Retina (tissue), 1 donor: Measurements from ENCODE around the gene ZFP14.

Experiments
- DNase-seq: peaks from one replicate; pipeline ENCODE4 v3.0.0-alpha.2; 2016

The ZFP14 gene

DNA sequence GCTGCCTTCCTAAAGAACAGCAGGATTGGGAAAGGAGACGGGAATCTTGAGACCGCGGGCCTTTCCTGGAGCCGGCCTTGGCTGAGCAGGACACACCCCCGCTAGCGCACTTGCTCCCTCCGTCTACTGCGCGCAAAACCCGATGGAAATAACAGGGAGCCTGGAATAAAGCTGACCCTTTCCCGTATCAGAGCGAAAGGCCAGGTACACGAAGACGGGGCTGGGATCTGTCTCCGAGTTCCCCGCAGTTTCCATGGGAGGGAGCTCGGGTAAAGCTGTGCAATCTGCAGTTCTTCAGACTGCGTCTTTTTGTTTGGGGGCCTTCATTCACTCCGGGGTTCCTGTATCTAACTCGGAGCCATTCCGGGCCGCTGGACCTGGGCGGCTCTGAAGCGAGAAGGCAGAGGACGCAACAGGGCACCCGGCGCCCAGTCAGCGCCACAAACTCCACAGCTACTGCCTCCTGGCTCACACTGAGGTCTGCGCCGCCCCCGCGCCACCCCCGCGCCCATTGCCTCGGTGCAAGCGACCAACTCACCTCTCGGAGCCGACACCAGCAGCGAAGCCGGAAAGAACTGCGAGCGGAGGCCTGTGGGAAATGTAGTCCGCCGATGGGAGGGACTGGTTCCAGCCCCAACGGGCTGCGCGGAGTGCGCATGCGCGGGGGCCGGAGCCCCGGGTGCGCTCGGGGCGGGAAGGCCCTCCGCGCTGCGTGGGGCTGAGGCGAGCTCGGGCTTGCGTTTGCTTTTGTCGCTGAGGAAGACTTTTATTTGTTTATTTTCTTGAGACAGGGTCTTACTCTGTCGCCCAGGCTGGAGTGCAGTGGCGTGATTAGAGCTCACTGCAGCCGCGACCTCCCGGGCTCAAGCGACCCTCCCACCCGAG, at the start of gene ZFP14:
ZFP14 (minus strand) TSS at position 577 of the 885 bp plus-strand sequence. CDS start 11,309 bp downstream, outside the sequence.
- peak; percentile 99 for DNase-seq

DNA sequence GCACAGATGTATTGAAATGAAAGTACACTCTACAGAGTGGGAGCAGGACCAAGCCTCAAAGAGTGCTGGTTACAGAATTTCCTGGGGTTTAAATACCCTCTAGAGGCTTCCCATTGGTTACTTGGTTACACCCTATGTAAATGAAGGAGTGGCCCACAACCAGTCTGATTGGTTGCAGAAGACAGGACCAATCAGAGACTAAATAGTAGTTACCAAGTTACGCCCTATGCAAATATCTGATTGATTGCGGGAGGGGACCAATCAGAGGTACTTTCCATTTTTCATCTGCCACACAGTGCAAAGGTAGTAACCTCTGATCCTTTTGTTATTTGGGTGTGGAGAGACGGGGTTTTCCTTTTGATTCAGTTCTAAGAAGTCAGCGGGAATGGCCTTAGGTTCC, 44.9 kb upstream of the ZFP14 start:
- no peak for DNase-seq

DNA sequence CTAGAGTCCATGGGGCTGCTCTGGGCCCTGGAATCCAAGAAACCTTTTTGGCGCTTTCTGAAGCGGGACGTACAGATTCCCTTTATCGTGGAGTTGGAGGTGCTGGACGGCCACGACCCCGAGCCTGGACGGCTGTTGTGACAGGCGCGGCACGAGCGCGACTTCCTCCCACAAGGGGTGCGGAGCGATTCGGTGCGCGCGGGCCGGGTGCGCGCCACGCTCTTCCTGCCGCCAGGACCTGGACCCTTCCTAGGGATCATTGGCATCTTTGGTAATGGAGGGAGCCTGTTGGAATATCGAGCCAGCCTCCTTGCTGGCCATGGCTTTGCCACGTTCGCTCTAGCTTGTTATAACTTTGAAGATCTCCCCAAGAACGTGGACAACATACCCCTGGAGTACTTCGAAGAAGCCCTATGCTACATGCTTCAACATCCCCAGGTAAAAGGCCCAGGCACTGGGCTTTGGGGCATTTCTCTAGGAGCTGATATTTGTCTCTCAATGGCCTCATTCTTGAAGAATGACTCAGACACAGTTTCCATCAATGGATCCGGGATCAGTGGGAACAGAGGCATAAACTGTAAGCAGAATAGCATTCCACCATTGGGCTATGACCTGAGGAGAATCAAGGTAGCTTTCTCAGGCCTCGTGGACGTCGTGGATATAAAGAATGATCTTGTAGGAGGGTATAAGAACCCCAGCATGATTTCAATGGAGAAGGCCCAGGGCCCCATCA, 42.9 kb upstream of the ZFP14 start:
- DNase-seq = no peak

DNA sequence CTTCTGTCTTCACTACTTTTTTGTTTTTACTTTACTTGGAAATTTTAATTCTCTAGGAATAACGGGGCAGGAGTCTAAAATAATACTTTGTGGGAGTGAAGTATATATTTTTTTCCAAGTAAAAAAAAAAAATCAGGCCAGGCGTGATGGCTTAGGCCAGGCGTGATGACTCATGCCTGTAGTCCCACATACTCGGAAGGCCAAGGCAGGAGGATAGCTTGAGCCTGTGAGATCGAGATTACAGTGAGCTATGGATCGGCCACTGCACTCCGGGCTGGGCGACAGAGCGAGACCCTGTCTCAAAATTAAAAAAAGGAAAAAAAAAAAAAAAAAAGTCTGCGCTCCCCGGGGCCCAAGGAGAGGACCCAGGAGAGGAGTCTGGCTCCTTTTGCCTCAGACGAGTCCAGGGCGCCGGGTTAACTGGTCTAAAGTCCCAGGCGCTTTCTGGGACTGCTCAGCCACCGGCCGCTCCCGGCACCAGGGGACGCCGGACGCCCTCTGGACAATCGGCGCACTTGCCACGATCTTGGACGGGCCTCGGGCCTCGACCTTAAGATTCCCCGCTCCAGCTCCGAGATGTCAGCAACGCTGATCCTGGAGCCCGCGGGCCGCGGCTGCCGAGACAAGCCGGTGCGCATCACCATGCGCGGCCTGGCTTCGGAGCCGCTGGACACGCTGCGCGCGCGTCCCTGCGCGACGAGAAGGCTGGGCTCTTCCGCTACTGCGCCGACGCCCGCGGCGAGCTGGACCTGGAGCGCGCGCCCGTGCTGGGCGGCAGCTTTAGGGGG, 42.2 kb upstream of the ZFP14 start:
- peak; percentile 92 for DNase-seq

DNA sequence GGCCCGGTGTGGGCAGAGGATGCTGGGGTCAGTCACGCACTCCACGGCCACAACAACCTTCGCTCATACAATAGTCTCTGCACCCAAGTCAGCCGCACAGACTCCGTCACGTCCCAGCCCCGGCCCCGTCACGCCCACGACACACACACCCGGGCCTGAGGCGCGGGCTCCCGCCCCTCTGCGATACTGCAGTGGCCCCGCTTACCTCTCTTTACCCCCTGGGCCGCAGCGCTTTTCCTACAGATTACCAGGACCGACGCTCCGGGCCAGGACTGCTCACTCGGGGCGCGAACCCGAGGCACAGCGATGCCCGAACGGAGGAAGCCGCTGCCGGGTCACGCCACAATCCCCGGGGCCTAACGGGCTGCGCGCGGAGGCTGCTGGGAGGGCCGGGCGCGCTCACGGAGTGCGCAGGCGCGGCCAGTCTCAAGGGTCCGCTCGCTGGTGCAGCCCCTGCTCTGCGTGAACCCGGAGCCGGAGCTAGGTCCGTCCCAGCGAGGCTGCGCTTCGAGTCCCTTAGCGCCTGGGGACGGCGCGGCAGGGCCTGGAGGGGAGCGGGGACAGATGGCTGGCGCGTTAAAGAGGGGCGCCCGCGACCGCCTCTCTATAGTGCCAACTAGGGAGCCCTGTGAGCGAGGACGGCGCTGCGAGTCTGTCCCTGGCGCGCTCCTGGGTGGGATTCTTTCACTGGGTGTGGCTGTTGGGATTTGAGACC, 39.4 kb upstream of the ZFP14 start, which contains the start of gene ZFP82:
ZFP82 (minus strand) TSS at position 358 of the 715 bp plus-strand sequence. CDS start 8,855 bp downstream, outside the sequence.
- peak; percentile 97 for DNase-seq

DNA sequence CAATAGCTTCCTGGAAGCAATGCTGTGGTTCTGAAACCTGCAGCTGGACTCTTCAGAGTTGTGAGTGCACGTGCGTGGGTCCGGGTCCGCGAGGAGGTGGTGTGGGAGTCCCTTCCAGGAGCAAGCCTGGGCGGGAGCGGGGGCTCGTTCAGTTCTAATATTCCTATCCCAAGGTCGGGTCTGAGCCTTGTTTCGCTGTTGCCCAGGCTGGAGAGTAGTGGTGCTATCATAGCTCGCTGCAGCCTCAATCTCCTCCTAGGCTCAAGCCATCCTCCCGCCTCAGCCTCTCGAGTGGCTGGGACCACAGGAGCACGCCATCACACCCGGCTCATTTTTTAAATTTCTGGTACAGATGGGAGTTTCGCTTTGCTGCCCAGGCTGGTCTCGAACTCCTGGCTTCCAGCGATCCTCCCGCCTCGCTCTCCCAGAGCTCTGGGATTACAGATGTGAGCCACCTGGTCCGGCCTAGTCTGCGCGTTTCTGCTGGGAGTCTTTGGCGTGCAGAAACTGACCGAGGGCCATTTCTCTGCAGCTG, 38.8 kb upstream of the ZFP14 start:
- DNase-seq = no peak

DNA sequence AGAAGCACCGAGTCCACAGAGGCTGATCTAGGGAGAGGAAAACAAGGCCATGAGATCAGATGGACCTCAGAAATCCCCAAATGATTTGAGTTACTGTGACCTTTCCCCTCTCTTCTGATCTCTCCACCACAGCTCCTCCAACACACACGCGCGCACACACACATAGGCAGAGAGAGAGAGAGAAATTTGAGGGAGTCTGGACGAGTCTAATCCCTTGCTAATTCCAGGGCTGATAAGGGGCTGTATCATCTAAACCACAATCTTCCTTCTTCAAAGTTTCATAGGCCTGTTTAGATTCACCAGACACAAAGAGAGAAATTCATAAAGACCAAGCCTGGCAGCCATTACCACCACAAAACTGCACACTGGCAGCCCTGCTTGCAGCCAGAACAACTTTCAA, 30.8 kb upstream of the ZFP14 start:
- DNase-seq = no peak

DNA sequence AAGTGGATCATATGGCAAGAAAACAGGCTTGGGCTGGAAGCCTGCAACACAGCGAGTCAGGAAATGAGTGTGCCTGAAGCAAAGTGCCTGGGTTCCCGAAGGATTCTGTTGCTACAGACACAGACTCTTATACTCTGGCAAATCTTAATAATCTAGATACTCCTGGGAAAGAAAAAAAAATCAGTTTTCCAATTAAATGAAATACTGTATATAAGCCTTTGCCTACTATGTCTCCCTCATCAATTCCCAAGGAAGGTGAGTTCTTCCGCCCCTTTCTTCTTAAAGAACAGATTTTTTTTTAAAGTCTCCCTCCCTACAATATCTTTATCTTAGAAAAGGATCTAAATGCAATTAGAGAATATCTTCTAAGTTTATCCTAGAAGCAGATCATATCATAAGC, 29.1 kb upstream of the ZFP14 start:
- no peak for DNase-seq

DNA sequence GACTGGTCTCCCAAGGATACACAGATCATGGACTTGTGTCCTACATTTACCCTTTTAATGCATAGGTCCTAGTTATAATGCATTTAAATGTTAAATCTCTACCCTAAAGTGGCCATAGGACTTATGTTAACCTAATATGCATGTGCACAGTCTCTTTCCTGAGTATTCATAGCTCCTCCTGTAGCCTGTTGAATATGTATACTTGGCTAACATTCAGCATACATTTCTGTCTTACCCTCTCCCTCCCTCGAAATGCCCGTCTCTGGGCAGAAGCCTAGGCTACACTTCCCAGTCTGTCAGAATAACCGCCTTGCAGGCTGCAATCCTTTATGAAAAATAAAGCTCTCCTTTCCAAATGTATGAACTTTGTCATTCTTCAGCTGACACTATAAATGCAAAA, 25.5 kb upstream of the ZFP14 start:
- DNase-seq = no peak

DNA sequence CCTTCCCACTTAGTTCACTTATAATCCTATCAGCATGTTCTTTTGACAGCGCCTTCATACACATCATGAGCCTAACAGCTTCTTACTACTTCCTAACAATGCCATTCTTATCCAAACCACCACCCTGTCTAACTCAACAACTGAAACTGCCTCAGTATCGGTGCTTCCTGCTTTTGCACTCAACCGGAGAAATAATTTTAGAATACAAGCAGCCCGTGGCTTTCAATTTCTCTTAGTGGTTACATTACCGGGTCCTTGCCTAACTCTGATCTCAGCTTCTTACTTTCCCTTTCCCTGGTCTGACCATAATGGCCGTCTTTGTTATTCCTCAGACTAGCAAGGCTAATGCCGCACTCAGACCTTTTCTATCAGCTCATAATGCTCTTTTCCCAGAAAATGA, 22.5 kb upstream of the ZFP14 start:
- DNase-seq = no peak

DNA sequence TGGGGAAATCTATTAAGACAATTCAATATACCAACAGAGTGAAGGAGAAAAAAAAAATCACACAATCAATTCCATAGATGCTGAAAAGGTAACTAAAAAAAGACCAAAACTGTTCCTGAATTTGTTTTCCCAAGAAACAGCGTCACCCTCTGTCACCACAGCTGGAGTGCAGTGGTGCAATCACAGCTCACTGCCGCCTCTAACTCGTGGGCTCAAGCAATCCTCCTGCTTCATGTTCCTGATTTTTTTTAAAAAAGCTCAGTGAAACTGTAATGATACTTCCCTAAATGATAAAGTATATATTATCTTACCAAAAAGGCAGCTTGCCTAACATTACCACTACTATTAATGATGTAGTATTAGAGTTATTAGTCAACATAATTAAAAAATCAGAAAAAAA, 19.6 kb upstream of the ZFP14 start:
- no peak for DNase-seq

DNA sequence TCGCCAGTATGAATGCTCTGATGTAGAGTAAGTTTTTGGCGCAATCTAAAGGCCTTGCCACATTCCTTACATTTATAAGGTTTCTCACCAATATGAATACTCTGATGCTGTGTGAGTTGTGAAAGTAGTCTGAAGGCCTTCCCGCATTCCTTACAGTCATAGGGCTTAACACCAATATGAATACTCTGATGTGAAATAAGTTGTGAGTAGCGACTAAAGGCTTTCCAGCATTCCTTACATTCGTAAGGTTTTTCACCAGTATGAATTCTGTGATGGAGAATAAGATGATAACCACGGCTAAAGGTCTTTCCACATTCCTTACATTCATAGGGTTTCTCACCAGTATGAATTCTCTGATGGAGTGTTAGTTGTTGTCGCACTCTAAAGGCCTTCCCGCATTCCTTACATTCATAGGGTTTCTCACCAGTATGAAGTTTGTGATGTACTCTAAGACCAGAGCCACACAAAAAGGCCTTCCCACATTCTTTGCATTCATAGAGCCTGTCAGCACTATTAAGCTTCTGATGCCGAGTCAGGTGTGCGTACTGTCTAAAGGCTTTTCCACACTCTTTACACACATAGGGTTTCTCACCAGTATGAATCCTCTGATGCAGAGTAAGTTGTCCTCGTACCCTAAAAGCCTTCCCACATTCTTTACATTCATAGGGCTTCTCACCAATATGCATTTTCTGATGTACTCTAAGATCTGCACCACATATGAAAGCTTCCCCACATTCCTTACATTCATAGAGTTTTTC, 14.1 kb upstream of the ZFP14 start:
- no peak for DNase-seq

DNA sequence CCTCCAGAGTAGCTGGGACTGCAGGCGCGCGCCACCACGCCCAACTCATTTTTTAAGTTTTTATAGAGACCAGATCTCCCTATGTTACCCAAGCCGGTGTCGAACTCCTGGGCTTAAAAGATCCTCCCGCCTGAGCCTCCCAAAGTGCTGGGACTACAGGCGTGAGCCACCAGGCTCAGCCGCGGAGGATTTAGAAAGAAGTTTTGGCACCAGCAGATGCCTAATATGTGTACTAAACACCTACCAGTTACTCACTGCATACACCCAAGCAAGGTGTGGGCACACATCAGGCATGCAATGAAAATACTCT, 464 bp upstream of the ZFP14 start:
- DNase-seq = no peak

DNA sequence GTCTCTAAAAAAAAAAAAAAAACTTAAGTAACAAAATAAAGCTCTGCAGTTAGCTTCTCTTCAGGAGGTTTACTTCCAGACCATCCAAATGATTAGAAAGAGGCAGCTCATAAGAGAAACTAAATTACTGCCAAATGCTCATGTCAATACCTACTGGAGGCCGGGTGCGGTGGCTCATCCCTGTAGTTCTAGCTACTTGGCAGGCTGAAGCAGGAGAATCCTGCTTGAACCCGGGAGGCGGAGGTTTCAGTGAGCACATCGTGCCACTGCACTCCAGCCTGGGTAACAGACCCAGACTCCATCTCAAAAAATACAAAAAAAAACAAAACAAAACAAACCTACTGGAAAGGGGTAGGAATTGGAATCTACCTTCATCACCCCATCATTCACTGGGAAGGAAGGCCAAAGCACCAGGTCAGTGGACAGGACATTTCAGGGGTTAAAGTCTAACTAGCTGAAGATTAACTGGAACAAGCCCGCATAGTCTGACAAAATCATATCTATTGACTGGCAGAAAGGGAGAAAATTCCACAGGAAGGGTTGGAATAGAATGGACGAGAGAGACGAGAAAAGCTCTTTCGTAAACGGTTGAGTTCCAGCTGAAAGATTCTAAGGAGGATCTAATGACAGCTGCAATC, 1.3 kb downstream of the ZFP14 start:
- no peak for DNase-seq

DNA sequence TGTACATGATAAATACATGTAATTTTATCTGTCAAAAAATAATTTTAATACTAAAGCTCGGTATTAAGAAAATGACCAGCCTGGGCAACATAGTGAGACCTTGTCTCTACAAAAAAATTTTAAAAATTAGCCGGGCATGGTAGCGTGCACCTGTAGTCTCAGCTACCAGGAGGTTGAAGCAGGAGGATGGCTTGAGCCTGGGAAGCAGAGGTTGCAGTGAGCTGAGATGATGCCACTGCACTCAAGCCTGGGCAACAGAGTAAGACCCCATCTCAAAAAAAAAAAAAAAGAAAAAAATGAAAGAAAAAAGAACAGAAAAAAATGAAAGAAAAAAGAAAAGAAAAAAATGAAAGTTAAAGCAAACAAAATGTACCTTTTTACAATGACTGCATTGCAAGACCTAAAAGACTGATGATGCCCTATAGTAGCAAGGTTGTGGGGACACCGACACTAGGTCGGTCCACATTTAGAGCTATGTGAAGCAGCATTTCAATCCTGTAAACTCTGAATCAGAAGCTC, 5.3 kb downstream of the ZFP14 start:
- no peak for DNase-seq

DNA sequence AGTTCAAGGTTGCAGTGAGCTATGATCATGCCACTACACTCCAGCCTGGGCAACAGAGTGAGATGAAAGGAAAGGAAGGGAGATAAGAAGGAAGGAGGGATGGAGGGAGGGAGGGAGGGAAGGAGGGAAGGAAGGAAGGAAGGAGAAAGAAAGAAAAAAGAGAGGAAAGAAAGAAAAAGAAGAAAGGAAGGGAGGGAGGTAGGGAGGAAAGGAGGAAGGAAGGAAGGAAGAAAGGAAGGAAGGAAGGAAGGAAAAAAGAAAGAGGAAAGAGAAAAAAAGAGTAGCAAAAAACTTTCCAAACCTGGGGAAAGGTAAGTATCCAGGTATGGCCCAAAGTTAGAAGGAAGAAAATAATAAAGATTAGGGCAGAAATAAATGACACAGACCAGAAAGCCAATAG, 7.1 kb downstream of the ZFP14 start:
- no peak for DNase-seq

DNA sequence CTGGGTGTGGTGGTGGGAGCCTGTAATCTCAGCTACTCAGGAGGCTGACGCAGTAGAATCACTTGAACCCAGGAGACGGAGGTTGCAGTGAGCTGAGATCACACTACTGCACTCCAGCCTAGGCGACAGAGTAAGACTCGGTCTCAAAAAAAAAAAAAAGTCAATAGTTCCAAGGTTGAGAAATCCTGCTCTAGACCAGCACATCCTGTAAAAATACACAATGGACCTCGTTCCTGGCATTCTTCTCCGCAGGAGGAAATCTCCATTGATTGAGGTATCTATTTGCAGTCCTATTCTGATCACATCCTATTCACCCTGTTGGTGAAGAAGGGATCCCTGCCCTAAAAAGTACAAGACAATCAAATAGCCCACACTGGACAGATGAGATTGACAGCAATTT, 15.2 kb downstream of the ZFP14 start:
- DNase-seq = no peak

DNA sequence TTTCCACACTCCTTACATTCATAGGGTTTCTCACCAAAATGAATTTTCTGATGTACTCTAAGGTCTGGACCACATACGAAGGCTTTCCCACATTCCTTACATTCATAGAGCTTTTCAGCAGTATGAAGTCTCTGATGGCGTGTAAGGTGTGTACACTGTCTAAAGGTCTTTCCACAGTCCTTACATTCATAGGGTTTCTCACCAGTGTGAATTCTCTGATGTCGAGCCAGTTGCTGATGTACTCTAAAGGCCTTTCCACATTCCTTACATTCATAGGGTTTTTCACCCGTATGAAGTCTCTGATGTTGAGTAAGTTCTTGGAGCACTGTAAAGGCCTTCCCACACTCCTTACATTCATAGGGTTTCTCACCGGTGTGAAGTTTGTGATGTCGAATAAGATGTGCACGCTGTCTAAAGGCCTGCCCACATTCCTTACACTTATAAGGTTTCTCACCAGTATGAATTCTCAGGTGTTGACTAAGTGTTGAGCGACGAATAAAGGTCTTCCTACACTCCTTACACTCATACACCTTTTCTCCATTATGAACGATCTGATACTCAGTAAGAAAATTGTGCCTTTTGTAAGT, 38.1 kb downstream of the ZFP14 start:
- no peak for DNase-seq

DNA sequence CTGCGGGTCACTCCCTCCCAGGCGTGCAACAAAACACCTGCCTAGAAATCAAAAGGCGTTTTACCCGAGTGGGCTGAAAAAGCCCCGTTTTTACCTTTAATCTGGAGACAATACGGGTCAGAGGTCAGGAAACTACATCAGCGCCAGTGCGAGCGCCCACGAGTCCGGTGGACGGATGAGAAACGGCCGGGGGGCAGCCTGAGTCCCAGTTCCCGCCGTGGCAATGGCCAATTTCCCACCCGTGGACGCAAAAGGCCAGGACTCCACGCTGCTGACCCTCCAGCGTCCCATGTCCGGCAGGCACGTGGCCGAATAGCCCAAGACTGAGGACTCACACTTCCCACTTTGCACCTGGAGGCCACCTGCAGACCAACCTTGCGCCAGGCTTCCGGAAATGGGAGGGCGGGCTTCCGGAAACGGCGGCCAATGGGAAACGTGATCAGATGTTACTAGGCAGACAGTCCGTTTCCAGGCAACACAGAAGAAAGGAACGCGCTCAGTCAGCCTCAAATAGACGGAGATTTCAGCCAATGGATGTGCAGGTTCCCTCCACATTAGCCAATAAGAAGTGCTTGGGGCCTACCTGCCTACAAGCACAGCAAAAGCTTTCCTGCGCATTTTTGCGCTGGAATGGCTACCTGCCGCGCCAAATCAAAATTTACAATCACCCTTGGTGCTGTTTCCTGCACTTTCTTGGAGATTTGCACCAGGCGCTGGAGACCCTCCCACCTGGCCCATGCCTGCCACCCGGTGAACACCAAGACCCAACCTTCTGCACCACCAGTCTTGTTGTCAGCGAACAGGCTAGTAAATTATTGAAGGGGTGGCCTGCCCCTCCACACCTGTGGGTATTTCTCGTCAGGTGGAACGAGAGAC, 47.4 kb downstream of the ZFP14 start:
- peak; percentile 96 for DNase-seq

DNA sequence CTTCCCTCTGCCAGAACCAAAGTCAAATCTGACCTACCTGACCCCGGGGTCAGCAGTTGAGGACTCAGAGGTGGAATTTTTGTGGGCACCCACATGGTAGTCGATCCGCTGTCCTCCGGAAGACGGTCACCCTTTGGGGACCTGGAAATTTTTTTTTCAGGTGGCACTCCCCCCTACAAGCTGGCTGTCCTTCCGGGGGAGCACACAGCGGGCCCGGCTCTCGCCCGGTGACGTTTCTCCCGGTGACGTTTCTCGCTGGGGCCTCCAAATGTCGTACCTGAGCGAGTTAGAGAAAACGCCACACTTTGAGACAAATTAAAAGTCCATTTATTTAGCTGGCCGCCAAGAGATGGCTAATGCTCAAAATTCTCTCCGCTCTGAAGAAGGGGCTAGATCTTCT, 48.8 kb downstream of the ZFP14 start:
- DNase-seq = no peak
